GM23338 (cell line): ENCODE results near the gene LRRC34. TPM values are rescaled to one million over a fixed set of nuclear protein-coding genes. Genes with fewer than 3 reads are reported as not detected.

ENCODE experiments used
- ATAC-seq: fragments of 200-7000 bp; cut with Tn5 transposase; 3 replicates; pipeline ENCODE4 v1.9.1; 2020
- DNase-seq: peaks from one replicate; pipeline ENCODE4 v3.0.0-alpha.2; 2015; ENCODE audit warnings: low spot score
- H2AFZ ChIP-seq: fragments of 200-600 bp; sonication (generic); 2 replicates; pipeline ENCODE4 v1.8.0; 2016; ENCODE audit warnings: antibody characterized with exemption, mild to moderate bottlenecking, moderate library complexity
- H3F3A ChIP-seq: fragments of 200-600 bp; sonication (generic); replicated peaks from 2 replicates; pipeline ENCODE4 v1.8.0; 2017; ENCODE audit warnings: antibody characterized with exemption, mixed run types, low read depth
- H3K27ac ChIP-seq: fragments of 200-600 bp; sonication (generic); 2 replicates; pipeline ENCODE4 v1.6.1; 2016; ENCODE audit warnings: low read depth
- H3K27me3 ChIP-seq: fragments of 200-600 bp; sonication (generic); 2 replicates; pipeline ENCODE4 v1.8.0; 2016; ENCODE audit warnings: mild to moderate bottlenecking, mixed run types, moderate library complexity; ENCODE audit not compliant: insufficient read depth
- H3K36me3 ChIP-seq: fragments of 200-600 bp; sonication (generic); 2 replicates; pipeline ENCODE4 v1.8.0; 2016; ENCODE audit warnings: mild to moderate bottlenecking; ENCODE audit not compliant: insufficient read depth
- H3K4me1 ChIP-seq: fragments of 200-600 bp; sonication (generic); 2 replicates; pipeline ENCODE4 v1.8.0; 2016; ENCODE audit warnings: mild to moderate bottlenecking, moderate library complexity; ENCODE audit not compliant: insufficient read depth
- H3K4me2 ChIP-seq: fragments of 200-600 bp; sonication (generic); 2 replicates; pipeline ENCODE4 v1.7.1; 2017; ENCODE audit warnings: mixed run types
- H3K4me3 ChIP-seq: fragments of 200-600 bp; sonication (generic); 2 replicates; pipeline ENCODE4 v1.6.1; 2016; ENCODE audit warnings: mixed run types
- H3K79me2 ChIP-seq: fragments of 200-600 bp; sonication (generic); replicated peaks from 2 replicates; pipeline ENCODE4 v1.8.0; 2017; ENCODE audit warnings: mild to moderate bottlenecking; ENCODE audit not compliant: insufficient read depth
- H3K9me2 ChIP-seq: fragments of 200-600 bp; sonication (generic); 2 replicates; pipeline ENCODE4 v1.8.0; 2017; ENCODE audit not compliant: insufficient read depth
- H4K20me1 ChIP-seq: fragments of 200-600 bp; sonication (generic); replicated peaks from 2 replicates; pipeline ENCODE4 v1.8.0; 2017; ENCODE audit warnings: mild to moderate bottlenecking; ENCODE audit not compliant: insufficient read depth
- H3K27ac Mint-ChIP-seq: 2 replicates; pipeline ENCODE4 v1.8.0; 2020; ENCODE audit warnings: inconsistent platforms, mild to moderate bottlenecking, moderate library complexity, mixed read lengths
- H3K27me3 Mint-ChIP-seq: 3 replicates; pipeline ENCODE4 v1.8.0; 2022; ENCODE audit warnings: low read depth, mild to moderate bottlenecking, moderate library complexity, mixed read lengths, inconsistent platforms; ENCODE audit not compliant: insufficient read depth, poor library complexity
- H3K36me3 Mint-ChIP-seq: 3 replicates; pipeline ENCODE4 v1.8.0; 2021; ENCODE audit warnings: low read depth, mild to moderate bottlenecking, inconsistent platforms, moderate library complexity, mixed read lengths
- H3K4me1 Mint-ChIP-seq: 3 replicates; pipeline ENCODE4 v1.8.0; 2020; ENCODE audit warnings: mild to moderate bottlenecking, inconsistent platforms, mixed read lengths
- H3K4me3 Mint-ChIP-seq: 3 replicates; pipeline ENCODE4 v1.8.0; 2021; ENCODE audit warnings: moderate library complexity, mild to moderate bottlenecking, inconsistent platforms, mixed read lengths
- H3K9me3 Mint-ChIP-seq: 3 replicates; pipeline ENCODE4 v1.8.0; 2020; ENCODE audit warnings: moderate library complexity, mild to moderate bottlenecking, inconsistent platforms, mixed read lengths
- CREB1 ChIP-seq: fragments of 250-450 bp; sonication (Bioruptor Pico); IDR thresholded peaks from 2 replicates; pipeline ENCODE4 v1.5.0; 2020; ENCODE audit warnings: low read depth, mild to moderate bottlenecking, moderate library complexity
- CTCF ChIP-seq, 2 experiments: fragments of 200-600 bp in 1 of 2; sonication (generic) in 1 of 2; conservative IDR thresholded peaks; 2 replicates each; pipeline versions ENCODE4 v1.5.1 to v1.6.1; 2016 to 2017; ENCODE audit warnings: antibody characterized with exemption in 2 of 2, low read depth in 2 of 2, mild to moderate bottlenecking in 2 of 2, moderate library complexity in 1 of 2
- EZH2phosphoT487 ChIP-seq: fragments of 200-600 bp; sonication (generic); IDR thresholded peaks from one replicate; pipeline ENCODE4 v1.8.1; 2018; ENCODE audit warnings: antibody characterized with exemption; ENCODE audit not compliant: unreplicated experiment
- JUNB ChIP-seq: IDR thresholded peaks from one replicate; pipeline ENCODE4 v1.6.1; 2016; ENCODE audit warnings: antibody characterized with exemption; ENCODE audit not compliant: unreplicated experiment
- POLR2AphosphoS5 ChIP-seq: IDR thresholded peaks from 2 replicates; pipeline ENCODE4 v1.6.1; 2016; ENCODE audit warnings: antibody characterized with exemption, low read depth
- STAT1 ChIP-seq: IDR thresholded peaks from one replicate; pipeline ENCODE4 v1.6.1; 2016; ENCODE audit warnings: antibody characterized with exemption; ENCODE audit not compliant: unreplicated experiment
- ZNF114 ChIP-seq: fragments of 250-450 bp; sonication (Bioruptor Pico); IDR thresholded peaks from 2 replicates; pipeline ENCODE4 v1.5.0; 2020; ENCODE audit warnings: mild to moderate bottlenecking, moderate library complexity
- polyA plus RNA-seq: library from polyadenylated mRNA; unstranded; fragments of >200 nt; fragmentation: Nextera tagmentation; extraction: Ambion mirVana; gene quantifications from 2 replicates; pipeline ENCODE4 v1.2.1, GENCODE V29; 2016
- total RNA-seq: library from RNA; depleted of rRNA; stranded (reverse); fragments of >200 nt; shearing (Covaris generic); gene quantifications from 2 replicates; pipeline ENCODE4 v1.2.3, GENCODE V29; 2014
- TF ChIP-seq, protein P1 (sequence below): IDR thresholded peaks from one replicate; pipeline ENCODE4 v1.6.1; 2018; ENCODE audit warnings: antibody characterized with exemption; ENCODE audit not compliant: unreplicated experiment

The LRRC34 gene
- total and polyA plus RNA-seq, 2 experiments from 2014 or later = 9.1 to 15.7 TPM

DNA sequence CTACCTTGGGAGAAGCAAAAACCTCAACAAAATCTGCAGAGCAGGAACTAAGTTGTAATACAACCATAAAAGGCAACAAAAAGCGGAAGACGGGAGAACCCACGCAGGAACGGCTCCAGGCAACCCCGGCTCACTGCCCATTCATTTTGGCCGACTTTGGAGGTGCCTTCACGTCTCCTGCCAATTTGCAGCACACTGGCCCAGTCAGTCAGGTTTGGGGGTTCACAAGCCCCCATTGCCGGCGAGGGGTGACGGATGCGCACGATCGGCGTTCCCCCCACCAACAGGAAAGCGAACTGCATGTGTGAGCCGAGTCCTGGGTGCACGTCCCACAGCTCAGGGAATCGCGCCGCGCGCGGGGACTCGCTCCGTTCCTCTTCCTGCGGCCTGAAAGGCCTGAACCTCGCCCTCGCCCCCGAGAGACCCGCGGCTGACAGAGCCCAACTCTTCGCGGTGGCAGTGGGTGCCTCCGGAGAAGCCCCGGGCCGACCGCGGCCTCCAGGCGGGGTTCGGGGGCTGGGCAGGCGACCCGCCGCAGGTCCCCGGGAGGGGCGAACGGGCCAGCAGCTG lies 48.3 kb downstream of the LRRC34 start:
- ATAC-seq (peak; percentile 23), DNase-seq (peak; percentile 16)
- Mint-ChIP-seq H3K4me1 (peaks cover 9% of the 10 kb centered on the region), H3K4me3 (peak overlapping the region; percentile 90), H3K27ac (peak overlapping the region; percentile 92), H3K27me3 (peaks cover 8% of the 10 kb centered on the region), H3K9me3 (peaks cover 15% of the 10 kb centered on the region; the same call in 2 of the 3 replicates), H3K36me3 (peaks cover 12% of the 10 kb centered on the region)
- Histone ChIP-seq H3F3A (peaks cover 5% of the 10 kb centered on the region; the same call in 1 of the 2 replicates), H3K4me2 (peak overlapping the region; percentile 82), H3K4me1 (peaks cover 3% of the 10 kb centered on the region; the same call in 1 of the 2 replicates), H3K36me3 (no peaks in the 10 kb centered on the region), H3K27me3 (no peaks in the 10 kb centered on the region), H3K27ac (peak overlapping the region; percentile 83), H2AFZ (peak overlapping the region; percentile 76; the same call in 1 of the 2 replicates), H3K4me3 (peak overlapping the region; percentile 76), H4K20me1 (no peaks in the 10 kb centered on the region), H3K79me2 (no peaks in the 10 kb centered on the region), H3K9me2 (no peaks in the 10 kb centered on the region)
- TF ChIP-seq, protein P1, sequence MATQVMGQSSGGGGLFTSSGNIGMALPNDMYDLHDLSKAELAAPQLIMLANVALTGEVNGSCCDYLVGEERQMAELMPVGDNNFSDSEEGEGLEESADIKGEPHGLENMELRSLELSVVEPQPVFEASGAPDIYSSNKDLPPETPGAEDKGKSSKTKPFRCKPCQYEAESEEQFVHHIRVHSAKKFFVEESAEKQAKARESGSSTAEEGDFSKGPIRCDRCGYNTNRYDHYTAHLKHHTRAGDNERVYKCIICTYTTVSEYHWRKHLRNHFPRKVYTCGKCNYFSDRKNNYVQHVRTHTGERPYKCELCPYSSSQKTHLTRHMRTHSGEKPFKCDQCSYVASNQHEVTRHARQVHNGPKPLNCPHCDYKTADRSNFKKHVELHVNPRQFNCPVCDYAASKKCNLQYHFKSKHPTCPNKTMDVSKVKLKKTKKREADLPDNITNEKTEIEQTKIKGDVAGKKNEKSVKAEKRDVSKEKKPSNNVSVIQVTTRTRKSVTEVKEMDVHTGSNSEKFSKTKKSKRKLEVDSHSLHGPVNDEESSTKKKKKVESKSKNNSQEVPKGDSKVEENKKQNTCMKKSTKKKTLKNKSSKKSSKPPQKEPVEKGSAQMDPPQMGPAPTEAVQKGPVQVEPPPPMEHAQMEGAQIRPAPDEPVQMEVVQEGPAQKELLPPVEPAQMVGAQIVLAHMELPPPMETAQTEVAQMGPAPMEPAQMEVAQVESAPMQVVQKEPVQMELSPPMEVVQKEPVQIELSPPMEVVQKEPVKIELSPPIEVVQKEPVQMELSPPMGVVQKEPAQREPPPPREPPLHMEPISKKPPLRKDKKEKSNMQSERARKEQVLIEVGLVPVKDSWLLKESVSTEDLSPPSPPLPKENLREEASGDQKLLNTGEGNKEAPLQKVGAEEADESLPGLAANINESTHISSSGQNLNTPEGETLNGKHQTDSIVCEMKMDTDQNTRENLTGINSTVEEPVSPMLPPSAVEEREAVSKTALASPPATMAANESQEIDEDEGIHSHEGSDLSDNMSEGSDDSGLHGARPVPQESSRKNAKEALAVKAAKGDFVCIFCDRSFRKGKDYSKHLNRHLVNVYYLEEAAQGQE = peak; percentile 10
- TF ChIP-seq CREB1 (CRISPR knock-in tag) = no peak

GRCh38 chr3:169760479-169760878 lies 52.2 kb downstream of the LRRC34 start:
- Histone ChIP-seq H3K9me2 (no peaks in the 10 kb centered on the region), H4K20me1 (no peaks in the 10 kb centered on the region), H3K4me2 (no peak overlapping the region), H3K4me3 (no peak overlapping the region), H3K79me2 (no peaks in the 10 kb centered on the region), H3K36me3 (no peaks in the 10 kb centered on the region), H2AFZ (no peak overlapping the region), H3F3A (no peaks in the 10 kb centered on the region; the same call in 1 of the 2 replicates), H3K27me3 (no peaks in the 10 kb centered on the region), H3K4me1 (0 out of 2 replicates have a peak, but pooled peaks cover 3% of the 10 kb centered on the region), H3K27ac (no peak overlapping the region)
- Mint-ChIP-seq H3K27ac (no peak overlapping the region), H3K4me1 (peaks cover 8% of the 10 kb centered on the region), H3K4me3 (no peak overlapping the region), H3K36me3 (peaks cover 9% of the 10 kb centered on the region), H3K9me3 (peaks cover 13% of the 10 kb centered on the region; the same call in 2 of the 3 replicates), H3K27me3 (peaks cover 8% of the 10 kb centered on the region)
- DNase-seq (no peak), ATAC-seq (no peak)
- TF ChIP-seq ZNF114 (CRISPR knock-in tag) (no peak), CTCF (conservative IDR thresholded peaks at IDR 0.05; ENCODE audit: low read depth in 2 of 2) (no peak), POLR2AphosphoS5 (no peak), EZH2phosphoT487 (no peak), STAT1 (no peak), JUNB (no peak)
